ENCODE data around the gene TAGLN.

DNA sequence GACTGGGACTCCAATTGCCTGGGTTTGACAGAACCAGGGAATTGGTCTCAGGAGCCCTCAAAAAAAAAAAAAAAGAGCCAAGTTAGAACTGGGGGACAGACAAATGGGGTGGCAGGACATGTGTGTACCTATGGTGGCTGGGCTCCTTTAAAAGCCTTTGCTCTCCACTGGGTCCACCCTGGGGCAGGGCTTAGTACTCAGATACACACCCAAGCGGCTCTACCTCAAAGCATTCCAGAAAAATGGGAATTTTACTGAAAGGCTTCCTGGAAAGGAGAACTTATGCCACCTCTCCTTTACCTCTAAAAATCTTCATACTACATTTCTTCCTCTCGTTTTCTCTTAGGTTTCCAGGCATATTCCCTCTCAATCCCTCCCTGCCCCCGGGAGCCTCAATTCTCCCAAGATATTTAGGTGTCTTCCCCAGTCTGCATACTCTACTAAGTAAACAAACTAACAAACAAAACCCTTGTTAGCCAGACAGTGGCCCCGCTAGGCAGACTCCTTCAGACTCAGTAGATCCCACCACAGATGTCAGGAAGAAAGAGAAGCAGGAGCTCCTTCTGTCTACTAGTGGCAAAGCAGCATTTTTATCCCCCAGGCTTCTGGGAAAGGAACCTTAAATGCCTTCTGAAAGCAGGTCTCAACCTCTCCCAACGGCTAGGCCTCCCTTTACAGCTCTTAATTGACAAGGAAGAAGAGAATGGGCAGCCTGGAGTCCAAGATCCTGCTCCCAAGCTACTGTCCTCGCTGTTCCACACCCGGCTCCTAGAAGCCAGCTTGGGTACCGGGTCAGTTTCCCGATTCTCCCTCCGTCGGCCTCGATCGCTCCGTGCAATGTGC is 32.0 kb downstream of the TAGLN start:
- TF ChIP-seq CTCF (IDR thresholded peaks at IDR 0.05) (no peak), POLR2A (IDR thresholded peaks at IDR 0.05) (no peak)
